ENCODE data around the gene PMM1.

DNA sequence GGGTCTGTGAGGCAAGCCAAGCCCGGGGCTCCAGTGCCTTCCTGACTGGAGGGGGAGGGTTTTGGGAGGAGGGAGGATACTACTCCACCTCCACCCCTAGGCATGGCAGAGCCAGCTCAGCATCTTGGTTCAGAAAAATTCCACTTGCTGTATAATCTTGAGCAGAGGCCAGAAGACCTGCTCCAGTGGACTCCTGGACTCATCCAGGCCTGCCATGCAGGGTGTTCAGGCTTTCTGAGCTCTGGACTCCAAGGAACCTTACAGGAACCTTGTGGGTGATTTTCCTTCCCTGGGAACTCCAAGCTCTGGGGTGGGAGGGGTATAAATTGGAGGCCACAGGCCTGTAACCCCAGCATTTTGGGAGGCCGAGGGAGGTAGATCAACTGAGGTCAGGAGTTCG lies 19.4 kb downstream of the PMM1 start:
- TF ChIP-seq, protein P1, sequence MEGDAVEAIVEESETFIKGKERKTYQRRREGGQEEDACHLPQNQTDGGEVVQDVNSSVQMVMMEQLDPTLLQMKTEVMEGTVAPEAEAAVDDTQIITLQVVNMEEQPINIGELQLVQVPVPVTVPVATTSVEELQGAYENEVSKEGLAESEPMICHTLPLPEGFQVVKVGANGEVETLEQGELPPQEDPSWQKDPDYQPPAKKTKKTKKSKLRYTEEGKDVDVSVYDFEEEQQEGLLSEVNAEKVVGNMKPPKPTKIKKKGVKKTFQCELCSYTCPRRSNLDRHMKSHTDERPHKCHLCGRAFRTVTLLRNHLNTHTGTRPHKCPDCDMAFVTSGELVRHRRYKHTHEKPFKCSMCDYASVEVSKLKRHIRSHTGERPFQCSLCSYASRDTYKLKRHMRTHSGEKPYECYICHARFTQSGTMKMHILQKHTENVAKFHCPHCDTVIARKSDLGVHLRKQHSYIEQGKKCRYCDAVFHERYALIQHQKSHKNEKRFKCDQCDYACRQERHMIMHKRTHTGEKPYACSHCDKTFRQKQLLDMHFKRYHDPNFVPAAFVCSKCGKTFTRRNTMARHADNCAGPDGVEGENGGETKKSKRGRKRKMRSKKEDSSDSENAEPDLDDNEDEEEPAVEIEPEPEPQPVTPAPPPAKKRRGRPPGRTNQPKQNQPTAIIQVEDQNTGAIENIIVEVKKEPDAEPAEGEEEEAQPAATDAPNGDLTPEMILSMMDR (IDR thresholded peaks at IDR 0.05), result no peak
- TF ChIP-seq EP300 (IDR thresholded peaks at IDR 0.05), result no peak
- no peak for TF ChIP-seq POLR2A (IDR thresholded peaks at IDR 0.05; ENCODE audit: low read depth)

All from esophagus muscularis mucosa (tissue), 4 donors.